ENCODE measurements around the gene TARS3. TPM values are rescaled to one million over a fixed set of nuclear protein-coding genes. Genes with fewer than 3 reads are reported as not detected.

TARS3 gene
- total and polyA plus RNA-seq, 7 donors: 11.1 to 40.2 (median 35.0) TPM

GRCh38 chr15:101723171-101723873, 951 bp downstream of the TARS3 start:
- TF ChIP-seq CTCF (IDR thresholded peaks at IDR 0.05): no peak
- intact Hi-C loops (cut with DNase I): no loop called here
- Histone ChIP-seq H3K36me3 (ENCODE audit: insufficient read depth in 1 of 2, low read depth in 1 of 2) (peaks cover 3 to 41% of the 10 kb centered on the region in 2 donors), H3K9me3 (no peaks in the 10 kb centered on the region), H3K27ac (peak overlapping the region; percentile 92), H3K4me3 (peak overlapping the region; percentile 73), H3K27me3 (ENCODE audit: insufficient read depth in 3 of 3, low read length in 2 of 3) (no peaks in the 10 kb centered on the region), H3K4me1 (no peaks in the 10 kb centered on the region)
- WGBS, 3 donors: 14 to 19% (median 18%) methylated on average over 8 of the region's 8 CpGs
- DNase-seq (no peak), ATAC-seq (no peak)

- no peak for TF ChIP-seq CTCF (IDR thresholded peaks at IDR 0.05)
- WGBS, 3 donors: 44 to 66% (median 49%) methylated on average over 3 of the region's 3 CpGs
- Histone ChIP-seq H3K4me1 (no peaks in the 10 kb centered on the region), H3K36me3 (ENCODE audit: insufficient read depth in 1 of 2, low read depth in 1 of 2) (peaks cover 7 to 81% of the 10 kb centered on the region in 2 donors), H3K4me3 (no peak overlapping the region), H3K9me3 (no peaks in the 10 kb centered on the region), H3K27me3 (ENCODE audit: insufficient read depth in 3 of 3, low read length in 2 of 3) (no peaks in the 10 kb centered on the region), H3K27ac (no peak overlapping the region)
- intact Hi-C loops (cut with DNase I): no loop called here
- DNase-seq (no peak), ATAC-seq (no peak)
Measured at GRCh38 chr15:101718896-101719295, 5.4 kb downstream of the TARS3 start.

GRCh38 chr15:101712078-101712477, 12.2 kb downstream of the TARS3 start:
- no peaks in the 10 kb centered on the region for H3K27me3 ChIP-seq (ENCODE audit: insufficient read depth in 3 of 3, low read length in 2 of 3)
- no peaks in the 10 kb centered on the region for H3K9me3 ChIP-seq
- H3K27ac ChIP-seq: no peak overlapping the region
- no peak for TF ChIP-seq CTCF (IDR thresholded peaks at IDR 0.05)
- WGBS, 3 donors: 81 to 85% (median 82%) methylated on average over 6 of the region's 6 CpGs
- H3K36me3 ChIP-seq (ENCODE audit: insufficient read depth in 1 of 2, low read depth in 1 of 2): peaks cover 12 to 96% of the 10 kb centered on the region in 2 donors
- no peak for DNase-seq
- no peak overlapping the region for H3K4me3 ChIP-seq
- H3K4me1 ChIP-seq: no peaks in the 10 kb centered on the region
- intact Hi-C loops (cut with DNase I): no loop called here
- ATAC-seq: no peak

GRCh38 chr15:101710806-101711205, 13.5 kb downstream of the TARS3 start:
- DNase-seq (no peak), ATAC-seq (peak in 1 of 4 donors; percentile 63)
- no peaks in the 10 kb centered on the region for H3K27me3 ChIP-seq (ENCODE audit: insufficient read depth in 3 of 3, low read length in 2 of 3)
- intact Hi-C loops (cut with DNase I): no loop called here
- peaks cover 12 to 94% of the 10 kb centered on the region in 2 donors for H3K36me3 ChIP-seq (ENCODE audit: insufficient read depth in 1 of 2, low read depth in 1 of 2)
- H3K4me1 ChIP-seq: no peaks in the 10 kb centered on the region
- 34 to 52% (median 39%) methylated on average over 6 of the region's 6 CpGs for WGBS, 3 donors
- H3K9me3 ChIP-seq: no peaks in the 10 kb centered on the region
- H3K4me3 ChIP-seq: no peak overlapping the region
- TF ChIP-seq CTCF (IDR thresholded peaks at IDR 0.05): no peak
- no peak overlapping the region for H3K27ac ChIP-seq

- ATAC-seq: no peak
- H3K27me3 ChIP-seq (ENCODE audit: insufficient read depth in 3 of 3, low read length in 2 of 3): no peaks in the 10 kb centered on the region
- 92 to 95% (median 93%) methylated on average over 5 of the region's 5 CpGs for WGBS, 3 donors
- H3K4me1 ChIP-seq: no peaks in the 10 kb centered on the region
- peaks cover 12 to 98% of the 10 kb centered on the region in 2 donors for H3K36me3 ChIP-seq (ENCODE audit: insufficient read depth in 1 of 2, low read depth in 1 of 2)
- no peak overlapping the region for H3K27ac ChIP-seq
- TF ChIP-seq CTCF (IDR thresholded peaks at IDR 0.05): no peak
- intact Hi-C loops (cut with DNase I): no loop called here
- H3K9me3 ChIP-seq: no peaks in the 10 kb centered on the region
- no peak overlapping the region for H3K4me3 ChIP-seq
- DNase-seq: no peak
Measured at GRCh38 chr15:101709466-101709865, 14.8 kb downstream of the TARS3 start.
